ENCODE results near the gene TMEM208.

The TMEM208 gene

DNA sequence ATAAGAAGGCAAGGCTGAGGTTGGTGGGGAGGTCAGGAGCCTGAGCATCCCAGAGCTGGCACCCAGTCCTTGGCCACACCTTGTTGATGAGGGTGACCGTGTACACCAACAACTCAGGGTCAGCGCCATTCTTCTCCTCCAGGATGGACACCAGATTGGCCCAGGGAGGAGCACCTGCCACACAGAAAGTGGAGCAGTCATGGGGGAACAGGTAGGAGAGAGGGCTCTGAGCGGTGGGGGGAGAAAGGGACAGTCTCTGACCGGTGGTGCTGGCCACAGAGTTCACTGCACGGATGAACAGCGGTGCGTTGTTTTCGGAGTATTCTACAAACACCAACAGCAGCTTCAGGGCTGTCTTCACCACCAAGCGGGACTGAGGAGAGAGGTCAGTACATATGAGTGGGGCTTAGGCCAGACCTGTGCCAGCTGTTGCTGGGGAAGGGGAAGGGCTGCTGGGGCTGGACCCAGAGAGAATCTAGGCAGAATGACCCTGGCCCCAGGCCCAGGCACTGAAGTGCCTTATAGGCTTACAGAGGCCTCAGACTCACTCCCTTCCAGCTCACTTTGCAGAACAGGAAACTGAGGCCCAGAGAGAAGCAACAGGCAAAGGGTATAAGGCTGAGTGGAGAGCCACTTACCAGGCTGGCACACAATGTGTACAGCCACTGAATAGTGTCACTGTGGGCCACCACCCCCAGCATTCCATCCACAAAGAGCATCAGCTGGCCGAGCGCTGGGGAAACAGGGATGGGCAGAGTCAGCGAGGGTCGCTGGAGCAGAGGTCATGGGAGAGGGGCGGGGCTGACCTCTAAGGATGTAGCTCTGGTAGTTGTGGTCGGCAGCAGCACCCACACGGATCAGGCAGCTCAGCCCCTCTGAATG lies 10.7 kb downstream of the TMEM208 start:
- DNase-seq (ENCODE audit: low spot score): no peak

DNA sequence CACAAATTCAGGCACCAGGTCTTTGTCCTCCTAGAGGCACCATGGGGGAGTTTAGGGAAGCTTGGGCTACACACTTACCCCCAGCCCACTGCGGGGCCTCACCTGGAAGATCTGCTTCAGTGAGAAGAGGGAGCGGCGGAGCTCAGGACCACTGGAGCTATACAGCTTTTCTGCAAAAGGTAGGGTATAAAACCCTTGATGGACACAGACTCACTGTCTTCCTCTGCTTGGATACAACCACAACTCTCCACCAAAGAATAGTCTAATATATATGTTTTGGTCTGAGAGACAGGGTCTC lies 11.3 kb downstream of the TMEM208 start:
- no peak for DNase-seq (ENCODE audit: low spot score)

GRCh38 chr16:67238806-67239470 lies 12.0 kb downstream of the TMEM208 start:
- DNase-seq (ENCODE audit: low spot score): no peak

GRCh38 chr16:67240506-67240905 lies 13.6 kb downstream of the TMEM208 start:
- DNase-seq (ENCODE audit: low spot score): no peak

DNA sequence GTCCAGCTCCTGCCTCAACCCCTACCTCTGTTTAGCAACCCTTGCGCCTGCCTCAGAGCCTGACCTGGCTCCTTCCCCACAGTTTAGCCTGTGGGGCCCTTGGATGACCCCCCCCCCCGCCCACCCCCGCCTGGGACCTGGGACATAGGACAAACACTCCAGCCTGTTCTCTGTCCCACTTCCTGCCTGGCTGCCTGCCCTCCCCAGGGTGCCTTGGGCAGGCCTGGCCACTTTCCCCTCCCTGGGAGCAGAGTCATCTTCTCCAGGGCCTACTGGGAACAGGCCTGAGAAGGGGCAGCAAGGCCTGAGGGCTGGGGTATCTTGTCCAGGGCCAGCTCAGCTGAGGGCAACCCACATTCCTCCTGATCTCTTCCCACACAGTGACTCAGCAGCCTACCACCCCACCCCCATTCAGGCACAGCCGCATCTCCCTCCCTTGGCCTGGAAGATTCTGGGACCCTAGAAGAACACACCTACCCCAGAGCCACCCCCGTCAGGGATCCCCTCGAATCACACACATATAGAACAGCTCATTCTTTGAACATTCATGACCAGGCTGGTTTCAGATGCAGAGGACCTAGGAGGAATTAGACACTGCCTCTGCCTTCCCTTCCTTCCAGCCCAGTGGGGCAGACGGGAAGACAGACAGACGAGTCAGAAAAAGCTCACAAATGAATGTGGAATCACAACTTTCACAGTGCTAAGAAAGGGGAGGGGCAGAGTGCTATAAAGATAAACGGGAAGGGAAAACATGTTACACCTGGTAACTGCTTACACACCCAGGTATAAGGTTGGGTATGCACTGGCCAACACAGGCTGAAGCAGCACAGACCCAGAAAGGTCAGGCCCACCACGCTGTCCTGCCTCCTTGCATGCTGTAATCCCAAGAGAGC lies 14.3 kb downstream of the TMEM208 start:
- DNase-seq (ENCODE audit: low spot score): peak; percentile 55

DNA sequence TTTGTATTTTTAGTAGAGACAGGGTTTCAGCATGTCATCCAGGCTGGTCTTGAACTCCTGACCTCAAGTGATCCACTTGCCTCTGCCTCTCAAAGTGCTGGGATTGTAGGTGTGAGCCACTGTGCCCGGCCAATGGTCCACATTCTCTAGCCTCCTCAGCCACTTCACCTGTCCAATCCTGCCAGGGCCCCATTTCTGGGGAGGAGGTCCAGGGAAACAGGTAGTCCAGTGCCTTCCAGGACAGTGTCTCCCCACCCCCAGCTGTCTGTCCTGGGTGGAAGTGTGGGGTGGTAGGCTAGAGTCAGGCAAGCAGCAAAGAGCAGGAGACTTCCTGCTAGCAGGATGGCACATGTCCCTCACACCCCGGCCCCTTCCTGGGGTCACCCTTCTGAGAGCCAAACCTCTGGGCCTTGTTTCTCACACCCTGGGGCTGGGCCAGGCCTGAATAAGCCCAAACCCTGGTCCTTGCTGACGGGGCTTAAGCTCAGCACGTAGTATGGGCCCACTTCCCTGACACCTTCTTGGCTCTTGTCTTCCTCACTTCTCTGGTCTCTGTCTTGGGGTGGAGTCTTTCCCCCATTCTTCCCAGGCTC lies 15.3 kb downstream of the TMEM208 start:
- DNase-seq (ENCODE audit: low spot score): no peak

DNA sequence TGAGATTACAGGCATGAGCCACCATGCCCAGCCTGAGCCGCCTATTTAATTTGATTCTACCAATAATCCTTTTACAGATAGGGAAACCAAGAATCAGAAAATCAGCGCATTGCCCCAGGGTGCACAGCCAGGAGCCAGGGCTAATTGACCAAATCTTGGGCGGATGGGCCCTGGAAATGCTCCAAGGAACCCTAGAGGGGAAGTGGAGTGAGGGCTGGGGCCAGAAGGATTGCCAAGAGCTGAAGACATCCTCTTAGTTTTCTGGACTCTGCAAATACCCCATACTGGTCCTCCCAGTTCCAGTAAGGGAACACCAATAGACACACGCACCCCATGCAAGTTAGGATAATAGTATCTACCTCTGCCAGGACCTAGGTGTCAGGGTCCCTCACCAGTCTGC lies 16.6 kb downstream of the TMEM208 start:
- no peak for DNase-seq (ENCODE audit: low spot score)

DNA sequence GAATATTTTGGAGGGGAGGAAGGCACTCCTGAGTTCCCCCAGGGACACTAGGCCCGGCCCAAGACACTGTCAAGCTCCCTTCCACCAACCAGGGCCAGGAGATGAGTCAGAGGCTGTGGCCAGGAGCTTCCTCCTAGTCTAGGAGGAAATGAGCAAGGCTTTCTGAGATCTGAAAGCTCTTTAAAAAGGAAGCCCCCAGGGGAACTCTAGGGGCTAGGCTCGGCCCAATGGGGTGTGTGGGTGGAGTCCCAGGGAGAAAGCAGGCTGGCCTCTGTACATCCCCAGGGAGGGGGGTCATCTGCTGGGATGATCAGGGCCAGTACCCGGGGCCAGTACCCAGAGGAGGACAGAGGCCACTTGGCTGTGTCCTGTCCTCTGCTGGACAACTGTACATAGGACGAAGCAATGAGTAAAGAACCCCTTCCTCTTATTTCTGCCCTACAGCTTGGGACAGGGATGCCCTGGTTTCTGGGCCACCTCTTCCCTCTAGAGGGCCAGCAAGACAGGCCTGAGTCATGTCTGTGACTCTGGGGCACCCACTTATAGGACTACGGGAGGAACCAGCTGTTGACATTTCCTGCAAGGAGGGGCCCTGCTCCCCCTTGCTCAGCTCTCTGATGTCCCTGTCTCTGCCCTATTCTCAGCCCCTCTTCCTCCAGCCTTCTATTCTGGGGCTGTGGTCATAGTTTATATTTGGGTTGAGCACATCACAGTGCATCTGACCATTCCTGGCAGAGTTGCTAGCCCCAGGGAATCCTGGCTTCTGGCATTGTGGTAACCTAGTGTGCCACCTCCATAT lies 17.7 kb downstream of the TMEM208 start:
- DNase-seq (ENCODE audit: low spot score): peak; percentile 97

GRCh38 chr16:67245186-67245585 lies 18.3 kb downstream of the TMEM208 start:
- DNase-seq (ENCODE audit: low spot score): no peak

DNA sequence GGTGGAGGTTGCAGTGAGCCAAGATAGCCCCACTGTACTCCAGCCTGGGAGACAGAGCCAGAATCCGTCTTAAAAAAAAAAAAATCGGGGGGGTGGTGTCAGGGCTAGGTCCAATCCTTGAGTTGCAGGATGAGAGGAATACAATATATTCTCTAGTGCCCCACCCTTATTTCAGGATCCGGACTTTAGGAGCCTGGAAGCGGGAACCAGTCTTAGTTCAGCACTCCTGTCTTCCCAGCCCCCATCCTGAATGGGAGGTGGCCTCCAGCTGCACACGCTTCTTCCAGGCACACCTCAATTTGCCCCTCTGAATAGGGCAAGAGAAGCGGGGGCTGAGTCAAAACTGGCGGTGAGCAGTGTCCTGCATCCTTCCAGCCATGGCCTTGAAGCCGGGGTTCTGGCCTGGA lies 18.7 kb downstream of the TMEM208 start:
- DNase-seq (ENCODE audit: low spot score): peak; percentile 75

DNA sequence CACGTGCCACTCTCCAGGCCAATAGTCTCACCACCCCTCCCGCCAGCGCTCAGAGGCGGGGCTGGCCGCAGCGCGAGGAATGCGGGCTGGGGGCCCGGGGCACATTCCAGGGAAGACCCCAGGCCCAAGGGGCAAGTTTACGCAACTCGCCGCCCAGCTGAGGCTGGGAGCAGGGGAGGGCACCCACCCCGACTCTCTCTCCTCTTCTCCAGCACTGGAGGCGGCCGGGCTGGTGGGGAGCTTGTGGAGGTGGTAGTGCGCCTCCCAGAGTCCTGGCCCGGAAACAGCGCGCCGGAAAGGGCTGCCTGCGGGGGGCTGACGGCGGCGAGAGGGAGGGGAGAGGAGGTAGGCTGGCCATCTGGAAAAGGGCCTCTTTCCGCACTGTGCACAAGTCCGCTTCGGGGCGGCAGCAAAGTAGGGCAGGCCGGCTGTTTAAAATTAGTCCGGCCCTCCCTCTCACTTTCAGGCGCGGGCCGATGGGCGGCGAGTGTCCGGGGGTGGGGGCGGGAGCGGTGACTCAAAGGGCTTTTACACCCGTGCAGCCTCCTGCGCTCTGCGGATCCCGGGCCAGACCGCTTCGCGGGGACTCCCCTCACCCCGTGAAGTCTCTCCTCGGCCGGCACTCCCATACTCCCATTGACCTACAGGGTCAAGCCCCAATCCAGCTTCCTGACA lies 19.3 kb downstream of the TMEM208 start:
- peak; percentile 82 for DNase-seq (ENCODE audit: low spot score)

DNA sequence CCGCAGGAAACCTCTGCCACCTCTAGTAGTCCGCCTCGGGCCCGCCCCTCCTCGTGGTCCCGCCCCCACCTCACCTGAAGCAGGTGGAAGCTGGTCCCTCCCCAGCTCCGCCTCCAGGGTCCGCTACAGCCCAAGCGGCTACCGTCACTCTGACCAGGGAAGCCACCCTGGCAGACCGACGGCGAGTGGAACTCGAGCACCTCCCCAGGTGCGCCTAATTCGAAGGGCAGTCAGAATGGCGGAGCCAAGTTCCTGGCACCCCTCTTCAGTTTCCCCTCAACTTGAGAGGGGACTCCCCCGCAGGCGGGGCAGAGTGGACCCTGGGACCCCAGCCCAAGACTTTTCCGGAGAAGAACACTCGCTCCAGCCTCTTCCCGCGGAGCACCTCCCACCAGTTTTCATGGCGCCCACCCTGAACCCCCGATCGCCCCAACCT lies 19.8 kb downstream of the TMEM208 start:
- DNase-seq (ENCODE audit: low spot score): no peak

DNA sequence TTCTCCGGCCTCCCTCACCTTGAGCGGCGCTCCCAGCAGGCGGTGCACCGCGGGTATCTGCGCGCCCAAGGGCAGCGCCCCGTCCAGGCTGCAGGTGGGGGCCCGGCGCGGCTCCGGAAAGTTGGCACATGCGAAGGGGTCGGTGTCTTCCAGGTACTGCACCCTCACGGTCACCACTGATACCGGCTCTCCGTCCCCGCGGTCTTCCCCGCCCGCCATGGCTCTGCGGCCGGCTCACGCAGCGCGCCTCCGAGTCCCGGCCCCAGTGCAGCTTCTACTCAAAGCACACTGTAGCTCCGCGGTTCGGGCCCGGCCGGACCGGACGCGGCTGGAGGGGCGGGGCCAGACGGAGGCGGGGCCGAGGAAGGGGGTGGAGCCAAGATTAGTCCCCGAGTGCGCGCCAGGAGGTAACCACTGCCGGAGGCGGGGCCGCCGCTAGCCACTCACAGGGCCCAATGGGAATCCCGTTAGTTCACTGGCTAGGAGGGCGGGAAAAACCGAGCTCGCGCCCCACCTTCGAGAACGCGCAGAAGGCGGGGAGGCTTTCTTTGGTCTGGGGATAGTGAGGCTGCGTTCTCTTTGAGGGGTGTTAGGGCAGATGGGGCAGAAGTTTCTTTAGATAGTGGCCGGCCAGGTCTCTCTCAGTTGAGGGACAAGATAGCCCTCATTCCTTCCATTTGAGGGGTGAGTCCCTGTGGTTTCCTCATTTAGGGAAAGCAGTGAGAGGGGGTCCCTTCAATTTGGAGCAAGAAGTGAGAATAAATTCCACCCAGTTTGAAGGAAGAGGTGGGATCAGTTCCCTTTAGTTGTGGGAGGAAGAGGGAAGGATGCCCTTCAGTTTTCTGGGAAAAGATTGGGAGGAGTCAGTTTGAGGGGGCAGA lies 20.5 kb downstream of the TMEM208 start, which contains the start of gene FHOD1:
TSS of gene FHOD1 (minus strand) at position 290 of the 881 bp plus-strand sequence. CDS start at position 219, 71 bp downstream.
- peak; percentile 95 for DNase-seq (ENCODE audit: low spot score)

GRCh38 chr16:67248073-67248400 lies 21.1 kb downstream of the TMEM208 start:
- DNase-seq (ENCODE audit: low spot score): no peak

GRCh38 chr16:67248401-67249177 lies 21.7 kb downstream of the TMEM208 start, which contains the start of gene SLC9A5:
Gene SLC9A5, plus strand, starts transcription at chr16:67248979. Its CDS starts 36 bp downstream, at chr16:67249015.
- no peak for DNase-seq (ENCODE audit: low spot score)

DNA sequence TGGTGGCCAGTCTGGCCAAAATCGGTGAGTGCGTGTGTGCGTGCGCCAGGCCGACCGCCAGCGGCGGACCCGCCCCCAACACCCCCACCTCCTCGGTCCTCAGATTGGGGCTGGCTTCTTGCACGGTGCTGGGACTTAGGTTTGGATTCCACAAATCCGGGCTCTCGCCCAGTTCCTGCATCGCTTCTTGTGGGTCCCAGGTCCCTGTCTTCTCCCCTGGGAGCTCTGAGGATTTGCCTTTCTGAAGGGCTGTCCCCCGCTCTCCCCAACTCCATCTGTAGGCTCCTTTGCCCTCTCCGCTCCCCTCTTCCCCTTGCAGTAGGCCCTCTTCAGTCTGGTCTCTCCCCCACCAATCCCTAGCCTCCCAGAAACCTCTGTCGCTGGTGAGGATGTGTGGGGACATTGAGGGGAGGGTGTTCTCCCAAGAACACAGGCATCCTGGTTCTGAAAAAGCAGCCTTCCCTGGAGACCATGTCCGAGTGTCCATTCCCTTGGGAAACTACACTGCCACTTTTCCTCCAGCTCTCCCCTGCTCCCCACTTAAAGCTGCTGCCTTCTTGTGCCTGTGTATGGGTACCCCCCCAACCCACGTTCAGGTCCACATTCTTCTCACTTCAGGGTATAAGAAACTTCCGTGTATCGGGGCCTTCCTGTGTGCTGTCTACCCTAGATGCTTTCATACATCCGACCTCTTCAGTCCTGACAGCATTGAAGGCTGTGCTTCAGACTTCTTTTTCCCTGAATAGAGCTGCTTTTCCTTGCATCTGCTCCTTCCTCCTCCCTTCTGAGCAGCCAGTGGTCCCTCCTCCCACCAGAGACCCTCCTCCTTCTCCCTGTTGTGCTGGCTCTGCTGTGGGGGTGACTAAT lies 22.5 kb downstream of the TMEM208 start:
- no peak for DNase-seq (ENCODE audit: low spot score)

- no peak for DNase-seq (ENCODE audit: low spot score)
Measured at GRCh38 chr16:67250045-67250327, 23.1 kb downstream of the TMEM208 start.
